Measurements from ENCODE around the gene MAD1L1. TPM values are rescaled to one million over a fixed set of nuclear protein-coding genes. Genes with fewer than 3 reads are reported as not detected.
A peak's percentile ranks its signal among the peaks of the same experiment; 100 is the strongest.

The MAD1L1 gene
- total RNA-seq, 1 donor from 2014 or later = 57.4 TPM

GRCh38 chr7:1811850-1812508 lies 420.8 kb downstream of the MAD1L1 start:
- TF ChIP-seq, protein P1, sequence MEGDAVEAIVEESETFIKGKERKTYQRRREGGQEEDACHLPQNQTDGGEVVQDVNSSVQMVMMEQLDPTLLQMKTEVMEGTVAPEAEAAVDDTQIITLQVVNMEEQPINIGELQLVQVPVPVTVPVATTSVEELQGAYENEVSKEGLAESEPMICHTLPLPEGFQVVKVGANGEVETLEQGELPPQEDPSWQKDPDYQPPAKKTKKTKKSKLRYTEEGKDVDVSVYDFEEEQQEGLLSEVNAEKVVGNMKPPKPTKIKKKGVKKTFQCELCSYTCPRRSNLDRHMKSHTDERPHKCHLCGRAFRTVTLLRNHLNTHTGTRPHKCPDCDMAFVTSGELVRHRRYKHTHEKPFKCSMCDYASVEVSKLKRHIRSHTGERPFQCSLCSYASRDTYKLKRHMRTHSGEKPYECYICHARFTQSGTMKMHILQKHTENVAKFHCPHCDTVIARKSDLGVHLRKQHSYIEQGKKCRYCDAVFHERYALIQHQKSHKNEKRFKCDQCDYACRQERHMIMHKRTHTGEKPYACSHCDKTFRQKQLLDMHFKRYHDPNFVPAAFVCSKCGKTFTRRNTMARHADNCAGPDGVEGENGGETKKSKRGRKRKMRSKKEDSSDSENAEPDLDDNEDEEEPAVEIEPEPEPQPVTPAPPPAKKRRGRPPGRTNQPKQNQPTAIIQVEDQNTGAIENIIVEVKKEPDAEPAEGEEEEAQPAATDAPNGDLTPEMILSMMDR (IDR thresholded peaks at IDR 0.05; ENCODE audit: insufficient read depth, low read length, severe bottlenecking) = no peak
- FAIRE-seq = no peak

DNA sequence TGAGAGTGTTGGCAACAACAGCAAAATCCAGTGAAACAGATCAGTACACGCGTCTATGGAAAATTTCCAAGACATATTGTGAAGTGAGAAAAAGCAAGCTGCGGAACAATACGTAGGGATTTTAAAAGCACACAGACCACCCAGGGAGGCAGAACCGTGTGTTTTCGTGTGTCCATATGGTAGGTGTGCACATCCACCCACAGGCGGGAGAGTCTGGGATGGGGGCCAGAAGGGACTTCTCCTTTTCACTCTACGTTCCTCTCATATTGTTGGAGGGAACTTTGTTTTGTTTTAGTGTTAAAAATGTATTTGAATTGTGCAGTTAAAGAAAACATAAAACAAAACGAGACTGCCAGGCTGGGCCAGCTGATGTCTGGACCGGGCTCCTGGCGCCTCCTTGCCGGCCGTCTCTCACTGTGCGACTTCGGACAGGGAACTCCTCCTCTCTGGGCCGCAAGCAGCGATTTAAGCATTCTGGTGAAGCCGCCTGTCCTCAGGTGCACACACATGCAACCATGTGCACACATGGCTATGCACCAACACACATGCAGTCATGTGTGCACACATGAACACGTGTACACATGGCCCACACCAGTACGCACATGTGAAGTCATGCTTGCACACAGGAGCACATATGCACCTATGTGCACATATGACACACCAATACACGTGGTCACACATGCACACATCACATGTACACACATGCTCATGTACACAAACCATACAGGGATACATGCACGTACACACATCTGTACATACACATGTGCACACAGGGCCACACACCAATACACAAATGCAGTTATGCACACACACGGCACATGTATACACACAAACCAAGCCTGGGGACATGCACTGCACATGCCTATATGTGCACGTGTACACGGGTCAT lies 421.5 kb downstream of the MAD1L1 start:
- FAIRE-seq (peak; percentile 98), DNase-seq (ENCODE audit: low read depth) (no peak)
- Histone ChIP-seq H3K27me3 (ENCODE audit: control insufficient read depth, insufficient read depth, low read length) (no peaks in the 10 kb centered on the region), H3K36me3 (ENCODE audit: control insufficient read depth, insufficient read depth, low read length) (no peaks in the 10 kb centered on the region), H3K4me3 (ENCODE audit: low read depth, low read length) (no peak overlapping the region)
- TF ChIP-seq, protein P1 (IDR thresholded peaks at IDR 0.05; ENCODE audit: insufficient read depth, low read length, severe bottlenecking) = no peak

More at GRCh38 chr7:1811850-1812508, 420.8 kb downstream of the MAD1L1 start:
- no peaks in the 10 kb centered on the region for H3K27me3 ChIP-seq (ENCODE audit: control insufficient read depth, insufficient read depth, low read length)
- H3K4me3 ChIP-seq (ENCODE audit: low read depth, low read length) = no peak overlapping the region
- H3K36me3 ChIP-seq (ENCODE audit: control insufficient read depth, insufficient read depth, low read length) = no peaks in the 10 kb centered on the region
- peak; percentile 36 for DNase-seq (ENCODE audit: low read depth)

- DNase-seq (ENCODE audit: low read depth) = no peak
- Histone ChIP-seq H3K36me3 (ENCODE audit: control insufficient read depth, insufficient read depth, low read length) (no peaks in the 10 kb centered on the region), H3K4me3 (ENCODE audit: low read depth, low read length) (no peak overlapping the region), H3K27me3 (ENCODE audit: control insufficient read depth, insufficient read depth, low read length) (no peaks in the 10 kb centered on the region)
- TF ChIP-seq, protein P1 (IDR thresholded peaks at IDR 0.05; ENCODE audit: insufficient read depth, low read length, severe bottlenecking) = no peak
- no peak for FAIRE-seq
These were observed 422.2 kb downstream of the MAD1L1 start for GRCh38 chr7:1810521-1810920.

- H3K36me3 ChIP-seq (ENCODE audit: control insufficient read depth, insufficient read depth, low read length) = no peaks in the 10 kb centered on the region
- no peaks in the 10 kb centered on the region for H3K27me3 ChIP-seq (ENCODE audit: control insufficient read depth, insufficient read depth, low read length)
- FAIRE-seq (no peak), DNase-seq (ENCODE audit: low read depth) (no peak)
- TF ChIP-seq, protein P1 (IDR thresholded peaks at IDR 0.05; ENCODE audit: insufficient read depth, low read length, severe bottlenecking) = no peak
- no peak overlapping the region for H3K4me3 ChIP-seq (ENCODE audit: low read depth, low read length)
These were observed 423.0 kb downstream of the MAD1L1 start for GRCh38 chr7:1809601-1810258.

DNA sequence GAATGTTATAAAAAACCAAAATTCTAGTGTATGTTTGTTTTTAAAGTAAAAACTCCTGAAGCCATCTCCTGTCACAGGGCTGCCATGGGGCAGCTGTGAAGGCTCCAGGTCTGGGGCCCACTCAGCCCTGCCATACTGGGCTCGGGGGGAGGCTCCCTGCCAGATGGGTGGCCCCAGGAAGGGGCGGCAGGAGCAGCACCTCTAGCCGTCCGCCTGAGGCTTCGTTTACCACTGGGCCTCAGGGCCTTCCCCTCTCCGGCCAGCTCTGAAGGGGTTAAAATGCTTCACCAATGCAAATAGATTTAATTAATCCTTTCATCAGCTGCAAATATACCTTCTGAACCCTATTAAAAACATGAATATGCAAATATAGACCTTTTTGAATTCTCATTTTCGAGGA lies 423.7 kb downstream of the MAD1L1 start:
- TF ChIP-seq, protein P1 (IDR thresholded peaks at IDR 0.05; ENCODE audit: insufficient read depth, low read length, severe bottlenecking) = no peak
- FAIRE-seq (no peak), DNase-seq (ENCODE audit: low read depth) (no peak)
- H3K27me3 ChIP-seq (ENCODE audit: control insufficient read depth, insufficient read depth, low read length) = no peaks in the 10 kb centered on the region
- H3K4me3 ChIP-seq (ENCODE audit: low read depth, low read length) = no peak overlapping the region
- H3K36me3 ChIP-seq (ENCODE audit: control insufficient read depth, insufficient read depth, low read length) = no peaks in the 10 kb centered on the region

Data from bronchial epithelial cell (primary cell).